Measurements from ENCODE around the gene ZNF428. TPM values are rescaled to one million over a fixed set of nuclear protein-coding genes. Genes with fewer than 3 reads are reported as not detected.

ZNF428 gene
- total and polyA plus RNA-seq, 2 experiments from 2014 or later, result 40.2 to 74.9 TPM

GRCh38 chr19:43584484-43584883, 34.9 kb downstream of the ZNF428 start:
- no peaks in the 10 kb centered on the region for H3K9me3 ChIP-seq (ENCODE audit: low read depth)
- H3K4me3 ChIP-seq, result no peak overlapping the region
- WGBS (ENCODE audit: low lambda C conversion rate, missing lambda C conversion rate), result 100% methylated on average over 1 of the region's 1 CpG
- no peaks in the 10 kb centered on the region for H3K9me2 ChIP-seq (replicated peaks; ENCODE audit: insufficient read depth)
- no peaks in the 10 kb centered on the region for H4K20me1 ChIP-seq (ENCODE audit: insufficient read depth, poor library complexity, severe bottlenecking)
- TF ChIP-seq EZH2 (IDR thresholded peaks at IDR 0.05; ENCODE audit: borderline replicate concordance) (no peak), EZH2phosphoT487 (IDR thresholded peaks at IDR 0.05; ENCODE audit: low read depth, severe bottlenecking, unreplicated experiment) (no peak), CTCF (IDR thresholded peaks at IDR 0.05; ENCODE audit: poor library complexity) (no peak)
- peak; percentile 22 for DNase-seq (ENCODE audit: low spot score)
- no peaks in the 10 kb centered on the region for H3K79me2 ChIP-seq
- H3K27me3 ChIP-seq, result no peaks in the 10 kb centered on the region
- peaks cover 7% of the 10 kb centered on the region for H3K4me1 ChIP-seq (ENCODE audit: insufficient read depth)
- H2AFZ ChIP-seq, result no peak overlapping the region
- H3K27ac ChIP-seq, result peak overlapping the region; percentile 91
- no peak overlapping the region for H3K4me2 ChIP-seq
- no peaks in the 10 kb centered on the region for H3K36me3 ChIP-seq (replicated peaks; ENCODE audit: insufficient read depth, low read depth)

- no peaks in the 10 kb centered on the region for H3K79me2 ChIP-seq
- no peaks in the 10 kb centered on the region for H3K36me3 ChIP-seq (replicated peaks; ENCODE audit: insufficient read depth, low read depth)
- H3K27me3 ChIP-seq, result no peaks in the 10 kb centered on the region
- H3K9me2 ChIP-seq (replicated peaks; ENCODE audit: insufficient read depth), result no peaks in the 10 kb centered on the region
- H3K4me1 ChIP-seq (ENCODE audit: insufficient read depth), result peaks cover 7% of the 10 kb centered on the region
- H3K9me3 ChIP-seq (ENCODE audit: low read depth), result no peaks in the 10 kb centered on the region
- no peak overlapping the region for H3K27ac ChIP-seq
- H3K4me3 ChIP-seq, result no peak overlapping the region
- H3K4me2 ChIP-seq, result no peak overlapping the region
- 98% methylated on average over 2 of the region's 2 CpGs for WGBS (ENCODE audit: low lambda C conversion rate, missing lambda C conversion rate)
- DNase-seq (ENCODE audit: low spot score), result no peak
- H4K20me1 ChIP-seq (ENCODE audit: insufficient read depth, poor library complexity, severe bottlenecking), result no peaks in the 10 kb centered on the region
- H2AFZ ChIP-seq, result no peak overlapping the region
- TF ChIP-seq EZH2phosphoT487 (IDR thresholded peaks at IDR 0.05; ENCODE audit: low read depth, severe bottlenecking, unreplicated experiment) (no peak), CTCF (IDR thresholded peaks at IDR 0.05; ENCODE audit: poor library complexity) (no peak), EZH2 (IDR thresholded peaks at IDR 0.05; ENCODE audit: borderline replicate concordance) (no peak)
These were observed 36.9 kb downstream of the ZNF428 start for GRCh38 chr19:43582495-43582894.

- Histone ChIP-seq H3K9me2 (replicated peaks; ENCODE audit: insufficient read depth) (no peaks in the 10 kb centered on the region), H3K27me3 (no peaks in the 10 kb centered on the region), H3K4me2 (peak overlapping the region; percentile 89), H3K79me2 (no peaks in the 10 kb centered on the region), H3K27ac (no peak overlapping the region), H2AFZ (no peak overlapping the region), H3K36me3 (replicated peaks; ENCODE audit: insufficient read depth, low read depth) (no peaks in the 10 kb centered on the region), H4K20me1 (ENCODE audit: insufficient read depth, poor library complexity, severe bottlenecking) (no peaks in the 10 kb centered on the region), H3K9me3 (ENCODE audit: low read depth) (no peaks in the 10 kb centered on the region), H3K4me1 (ENCODE audit: insufficient read depth) (peaks cover 7% of the 10 kb centered on the region), H3K4me3 (no peak overlapping the region)
- TF ChIP-seq EZH2phosphoT487 (IDR thresholded peaks at IDR 0.05; ENCODE audit: low read depth, severe bottlenecking, unreplicated experiment) (no peak), EZH2 (IDR thresholded peaks at IDR 0.05; ENCODE audit: borderline replicate concordance) (no peak), CTCF (IDR thresholded peaks at IDR 0.05; ENCODE audit: poor library complexity) (no peak)
- WGBS (ENCODE audit: low lambda C conversion rate, missing lambda C conversion rate), result 79% methylated on average over 7 of the region's 7 CpGs
- DNase-seq (ENCODE audit: low spot score), result no peak
These were observed 38.0 kb downstream of the ZNF428 start for GRCh38 chr19:43581467-43581866.

GRCh38 chr19:43578787-43579186, 40.6 kb downstream of the ZNF428 start:
- Histone ChIP-seq H3K27me3 (no peaks in the 10 kb centered on the region), H3K4me2 (no peak overlapping the region), H3K9me2 (replicated peaks; ENCODE audit: insufficient read depth) (no peaks in the 10 kb centered on the region), H3K36me3 (replicated peaks; ENCODE audit: insufficient read depth, low read depth) (no peaks in the 10 kb centered on the region), H3K9me3 (ENCODE audit: low read depth) (no peaks in the 10 kb centered on the region), H2AFZ (no peak overlapping the region), H3K4me3 (no peak overlapping the region), H4K20me1 (ENCODE audit: insufficient read depth, poor library complexity, severe bottlenecking) (no peaks in the 10 kb centered on the region), H3K4me1 (ENCODE audit: insufficient read depth) (peaks cover 15% of the 10 kb centered on the region), H3K79me2 (peaks cover 12% of the 10 kb centered on the region), H3K27ac (no peak overlapping the region)
- 91% methylated on average over 3 of the region's 3 CpGs for WGBS (ENCODE audit: low lambda C conversion rate, missing lambda C conversion rate)
- no peak for DNase-seq (ENCODE audit: low spot score)
- no peak for TF ChIP-seq CTCF (IDR thresholded peaks at IDR 0.05; ENCODE audit: poor library complexity)
- TF ChIP-seq EZH2 (IDR thresholded peaks at IDR 0.05; ENCODE audit: borderline replicate concordance), result no peak
- no peak for TF ChIP-seq EZH2phosphoT487 (IDR thresholded peaks at IDR 0.05; ENCODE audit: low read depth, severe bottlenecking, unreplicated experiment)
